NOMO-1 treated with DMSO at 0.1 percent for 48 hours (cell line): ENCODE results near the gene KLHDC7B.
A peak's percentile ranks its signal among the peaks of the same experiment; 100 is the strongest.

Experiments used
- DNase-seq: peaks from one replicate; lab custom pipeline; 2025; ENCODE audit not compliant: unreplicated experiment; lab: John Stamatoyannopoulos, UW

The KLHDC7B gene

GRCh38 chr22:50545522-50546325 is at the start of gene KLHDC7B:
Gene KLHDC7B (plus strand): TSS chr22:50545899. CDS start chr22:50546244, 345 bp downstream.
- no peak for DNase-seq

- DNase-seq: no peak
These were observed 48.6 kb upstream of the KLHDC7B start for GRCh38 chr22:50497093-50497492.

GRCh38 chr22:50498322-50498890 is 47.3 kb upstream of the KLHDC7B start:
- peak; percentile 58 for DNase-seq

DNA sequence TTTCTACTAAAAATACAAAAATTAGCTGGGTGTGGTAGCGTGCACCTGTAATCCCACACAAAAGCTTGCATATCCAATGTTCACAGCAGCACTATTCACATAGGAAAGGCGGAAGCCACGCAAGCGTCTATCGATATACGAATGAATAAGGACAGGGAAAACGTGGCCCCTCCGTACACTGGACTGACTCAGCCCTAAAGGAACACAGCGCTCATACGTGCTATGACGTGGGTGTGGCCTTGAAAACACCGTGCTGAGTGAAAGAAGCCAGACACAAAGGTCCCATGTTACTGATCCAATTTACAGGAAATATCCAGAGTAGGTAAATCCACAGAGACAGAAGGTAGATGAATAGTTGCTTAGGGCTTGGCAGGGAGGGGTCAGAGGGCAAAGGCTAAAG is 45.2 kb upstream of the KLHDC7B start:
- no peak for DNase-seq

DNA sequence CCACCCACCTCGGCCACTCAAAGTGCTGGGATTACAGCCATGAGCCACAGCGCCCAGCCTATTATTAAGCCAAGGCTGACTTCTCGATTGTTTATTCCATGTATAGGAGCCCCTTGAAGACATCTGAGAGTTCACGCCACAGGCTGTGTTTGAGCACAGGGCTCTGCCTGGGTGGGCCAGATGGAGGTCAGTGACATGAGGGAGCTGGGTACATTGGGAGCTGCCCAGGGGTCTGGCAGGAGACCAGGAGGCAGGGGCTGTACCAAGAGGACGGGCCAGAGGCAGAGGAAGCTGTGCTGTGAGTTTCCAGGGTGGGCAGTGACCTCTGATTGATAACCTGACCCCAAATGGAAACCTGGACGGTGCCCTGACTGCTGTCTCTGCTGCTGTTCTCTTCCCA is 43.6 kb upstream of the KLHDC7B start:
- no peak for DNase-seq

- no peak for DNase-seq
These were observed 42.8 kb upstream of the KLHDC7B start for GRCh38 chr22:50502628-50503474.

GRCh38 chr22:50503475-50504145 is 42.1 kb upstream of the KLHDC7B start:
- no peak for DNase-seq

DNA sequence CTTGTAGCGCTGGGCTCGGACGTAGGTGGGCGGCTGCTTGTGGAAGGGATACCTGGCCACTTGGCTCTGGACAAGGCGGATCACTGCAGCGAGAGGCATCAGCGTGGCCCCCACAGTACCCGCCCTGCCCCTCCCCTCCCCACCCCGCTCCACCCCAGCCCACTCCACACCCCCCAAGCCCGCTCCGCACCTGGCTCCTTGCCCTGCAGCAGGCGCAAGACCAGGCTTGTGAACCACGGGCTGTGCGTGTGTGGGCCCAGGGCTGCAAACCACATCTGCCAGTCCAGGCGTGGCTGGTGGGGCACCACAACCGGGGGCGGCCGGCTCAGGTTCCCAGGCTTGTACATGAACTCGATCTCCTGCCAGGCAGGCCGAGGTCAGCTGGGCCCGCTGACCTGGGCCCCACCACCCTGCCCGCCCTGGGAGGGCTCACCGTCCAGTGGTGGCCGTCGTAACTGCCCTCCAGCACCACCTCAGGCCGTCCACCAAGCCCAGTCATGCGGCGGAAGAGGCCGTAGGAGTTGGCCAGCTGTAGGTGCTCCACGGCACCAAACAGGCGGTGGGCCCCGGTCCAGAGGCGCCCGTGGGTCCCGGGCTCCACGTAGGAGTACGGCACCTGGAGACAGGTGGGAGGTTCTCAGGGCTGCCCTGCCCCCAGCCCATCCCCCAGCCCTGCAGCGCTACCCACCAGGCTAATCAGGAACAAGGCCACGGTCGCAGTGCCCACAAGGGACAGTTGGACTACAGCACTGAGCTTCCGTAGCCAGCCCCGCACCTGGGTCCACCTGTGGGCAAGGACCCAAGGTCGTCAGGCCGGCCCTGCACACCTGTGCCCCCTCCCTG is 41.1 kb upstream of the KLHDC7B start:
- no peak for DNase-seq

DNA sequence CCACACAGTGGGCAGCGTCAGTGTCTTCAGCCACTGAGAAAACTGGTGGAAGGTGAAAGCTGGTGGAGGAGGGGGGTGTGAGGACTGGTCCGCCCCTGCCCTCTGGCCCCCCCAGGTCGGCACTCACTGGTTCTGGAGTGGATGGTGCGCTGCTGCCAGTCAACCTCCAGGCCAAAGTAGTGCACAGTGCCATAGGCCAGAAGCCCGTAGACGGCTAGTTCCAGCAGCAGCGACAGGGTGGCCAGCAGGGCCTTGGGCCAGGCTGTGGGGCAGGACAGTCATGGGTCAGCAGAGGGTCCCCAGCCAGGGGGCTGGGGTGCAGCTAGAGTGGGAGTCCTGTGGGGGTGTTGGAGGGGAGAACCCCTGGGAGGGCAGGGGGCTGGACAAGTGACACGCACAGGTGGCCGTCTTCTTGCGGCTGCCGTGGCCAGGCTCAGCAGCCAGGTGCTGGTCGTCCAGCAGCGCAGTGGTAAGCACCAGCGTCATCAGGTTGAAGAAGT is 40.4 kb upstream of the KLHDC7B start:
- no peak for DNase-seq

DNA sequence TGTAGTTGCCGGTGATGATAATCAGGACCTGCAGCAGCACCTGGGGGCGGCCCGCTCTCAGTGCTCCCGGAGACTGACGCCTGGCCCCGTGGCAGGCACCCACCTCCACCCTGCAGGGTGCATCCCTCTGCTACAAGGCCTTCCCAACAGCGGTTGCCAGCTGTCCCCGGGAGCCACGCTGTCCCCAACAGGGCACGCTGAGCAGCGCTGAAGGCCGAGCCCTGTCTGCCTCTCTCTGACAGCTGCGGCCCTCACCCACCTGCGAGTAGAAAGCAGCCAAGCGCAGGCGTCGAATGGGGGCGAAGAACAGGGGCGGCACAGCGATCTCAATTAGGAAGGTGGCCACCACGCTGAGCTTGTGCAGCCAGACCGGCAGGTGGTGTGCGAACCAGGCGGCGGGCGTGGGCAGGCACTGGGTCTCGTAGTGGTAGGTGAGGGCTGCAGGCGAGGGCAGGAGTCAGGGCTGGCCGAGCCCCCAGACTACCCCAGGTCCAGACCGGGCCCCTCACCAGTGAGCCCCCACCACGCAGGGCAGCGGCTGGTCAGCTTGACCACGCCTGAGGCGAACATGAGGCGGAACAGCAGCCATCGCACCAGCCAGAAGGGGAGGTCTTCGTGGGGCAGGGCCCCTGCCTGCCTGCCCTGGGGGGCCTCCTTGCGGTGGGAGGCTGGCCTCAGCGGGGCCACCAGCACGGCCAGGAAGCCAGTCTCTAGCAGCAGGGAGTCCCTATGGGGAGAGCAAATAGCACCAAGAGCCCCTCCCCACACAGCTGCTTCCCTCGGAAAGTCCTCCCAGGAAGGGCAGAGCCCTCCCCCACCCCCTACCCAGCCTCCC is 39.7 kb upstream of the KLHDC7B start:
- DNase-seq: no peak

DNA sequence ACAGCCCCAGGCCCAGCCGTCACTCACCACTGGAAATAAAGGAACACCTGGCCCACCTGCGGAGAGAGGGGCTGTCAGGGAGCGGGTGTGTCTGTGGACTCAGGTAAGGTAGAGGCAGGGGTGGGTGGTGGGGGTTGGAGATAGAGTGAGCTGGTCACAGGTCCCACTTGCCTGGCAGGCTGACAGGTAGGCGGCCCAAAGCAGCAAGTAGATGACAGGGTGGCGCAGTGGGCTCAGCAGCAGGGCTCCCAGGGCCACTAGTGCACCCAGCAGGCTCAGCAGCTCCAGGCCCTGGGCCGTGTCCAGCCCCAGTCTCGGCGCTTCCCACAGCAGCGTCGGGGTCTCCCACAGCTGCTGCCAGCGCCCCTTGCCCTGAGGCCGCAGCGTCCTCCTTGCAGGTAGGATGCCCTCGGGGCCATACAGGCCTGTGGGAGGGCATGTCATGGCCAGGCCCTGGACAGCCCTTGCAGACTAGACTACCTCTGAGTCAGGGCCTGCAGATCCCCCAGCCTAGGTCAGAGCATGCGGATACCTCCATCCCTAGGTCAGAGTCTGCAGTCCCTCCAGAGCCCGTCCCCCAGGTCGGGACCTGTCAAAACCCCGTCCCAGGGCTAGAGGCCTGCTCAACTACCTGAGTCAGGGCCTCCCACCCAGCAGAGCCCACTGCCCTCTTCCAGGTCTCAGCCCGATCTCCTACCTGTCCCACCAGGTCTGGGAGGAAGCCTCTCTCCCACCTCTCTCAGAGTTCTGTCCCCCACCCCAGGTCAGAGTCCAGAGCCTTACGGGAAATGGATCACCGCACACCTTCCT is 38.9 kb upstream of the KLHDC7B start:
- no peak for DNase-seq

DNA sequence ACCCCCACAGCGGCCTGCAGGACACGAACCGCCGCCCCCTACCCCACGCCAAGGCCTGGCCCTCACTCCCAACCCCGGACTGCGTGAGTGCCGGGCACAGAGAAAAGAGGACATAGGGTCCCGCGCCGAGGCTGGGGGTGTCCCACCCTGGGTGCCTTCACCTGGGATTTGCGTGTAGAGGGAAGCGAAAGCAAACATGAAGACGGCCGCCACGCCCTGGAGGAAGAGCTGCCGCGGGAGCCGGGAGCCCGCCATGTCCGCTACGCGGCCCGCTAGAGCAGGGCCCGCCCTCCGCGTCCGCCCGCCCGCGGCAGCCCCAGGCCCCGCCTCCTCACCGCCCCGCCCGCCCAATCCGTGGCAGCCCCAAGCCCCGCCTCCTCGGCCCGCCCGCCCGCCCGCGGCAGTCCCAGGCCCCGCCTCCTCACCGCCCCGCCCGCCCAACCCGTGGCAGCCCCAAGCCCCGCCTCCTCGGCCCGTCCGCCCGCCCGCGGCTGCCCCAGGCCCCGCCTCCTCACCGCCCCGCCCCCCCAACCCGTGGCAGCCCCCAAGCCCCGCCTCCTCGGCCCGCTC is 38.2 kb upstream of the KLHDC7B start, which contains the start of gene LMF2:
Gene LMF2, minus strand, starts transcription at position 282 of the 570 bp plus-strand sequence. Its CDS starts 27 bp downstream, at position 255.
- peak; percentile 89 for DNase-seq

GRCh38 chr22:50507991-50508884 is 37.5 kb upstream of the KLHDC7B start, which contains the start of gene NCAPH2:
Gene NCAPH2 (plus strand): TSS chr22:50508224. CDS start chr22:50508338, 114 bp downstream.
- peak; percentile 93 for DNase-seq

- no peak for DNase-seq
These were observed 36.8 kb upstream of the KLHDC7B start for GRCh38 chr22:50508897-50509296.

- no peak for DNase-seq
These were observed 32.5 kb upstream of the KLHDC7B start for GRCh38 chr22:50513175-50513574.

DNA sequence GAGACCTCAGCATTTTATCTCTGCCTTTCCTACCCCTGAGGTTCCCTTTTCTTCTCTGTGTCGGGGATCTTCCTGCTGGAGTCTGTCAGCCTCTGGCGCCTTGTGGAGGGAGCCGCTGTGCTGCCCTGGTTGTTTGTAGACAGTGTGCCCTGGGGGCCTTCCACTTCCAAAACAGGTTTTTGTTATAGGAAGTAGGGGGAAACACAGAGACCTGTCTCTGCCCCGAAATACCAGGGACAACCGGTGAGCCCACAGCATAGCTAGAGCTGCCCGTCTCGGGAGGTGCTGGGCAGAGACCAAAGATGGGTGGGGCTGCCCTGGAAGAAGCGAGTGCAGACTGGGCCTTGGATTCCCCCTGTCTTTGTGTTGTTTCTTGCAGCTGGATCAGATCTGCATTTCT is 29.6 kb upstream of the KLHDC7B start:
- no peak for DNase-seq

DNA sequence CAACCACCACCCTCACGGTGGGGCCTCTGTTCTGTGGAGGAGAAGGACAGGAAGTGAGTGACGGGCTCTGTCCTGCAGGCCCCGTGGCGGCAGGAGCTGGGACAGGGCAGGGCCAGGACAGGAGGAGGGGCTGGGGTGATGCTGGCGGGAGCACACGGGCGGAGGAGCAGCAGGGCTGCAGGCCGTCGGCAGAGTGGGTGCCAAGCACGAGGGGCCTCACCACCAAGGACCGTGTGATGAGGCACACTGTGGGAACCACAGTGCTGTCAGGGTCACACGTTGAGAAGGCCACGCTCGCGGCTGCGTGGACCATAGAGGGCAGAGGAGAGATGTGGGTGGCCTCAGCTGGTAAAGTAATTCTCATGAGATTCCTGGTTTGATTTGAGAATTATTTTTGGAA is 28.8 kb upstream of the KLHDC7B start:
- DNase-seq: no peak
